BLaER1 (cell line): ENCODE measurements around the gene SLC6A17.

Experiments used
- H3K27ac ChIP-seq: shearing (Covaris generic); formaldehyde crosslinking; 2 replicates; pipeline ENCODE4 v1.8.1; 2022
- H3K27me3 ChIP-seq: shearing (Covaris generic); formaldehyde crosslinking; 2 replicates; pipeline ENCODE4 v1.8.1; 2022
- H3K36me3 ChIP-seq: shearing (Covaris generic); formaldehyde crosslinking; 2 replicates; pipeline ENCODE4 v1.8.1; 2022
- H3K4me1 ChIP-seq: shearing (Covaris generic); formaldehyde crosslinking; 2 replicates; pipeline ENCODE4 v1.8.1; 2022
- H3K4me2 ChIP-seq: shearing (Covaris generic); formaldehyde crosslinking; 2 replicates; pipeline ENCODE4 v1.8.1; 2022
- H3K4me3 ChIP-seq: shearing (Covaris generic); formaldehyde crosslinking; 2 replicates; pipeline ENCODE4 v1.8.1; 2022
- H3K9ac ChIP-seq: shearing (Covaris generic); formaldehyde crosslinking; 2 replicates; pipeline ENCODE4 v1.8.1; 2022
- H3K9me3 ChIP-seq: shearing (Covaris generic); formaldehyde crosslinking; 2 replicates; pipeline ENCODE4 v1.8.1; 2022
- H4K20me1 ChIP-seq: shearing (Covaris generic); formaldehyde crosslinking; 2 replicates; pipeline ENCODE4 v1.8.1; 2022
- Cebpa-rat ChIP-seq: shearing (Covaris generic); IDR thresholded peaks from 2 replicates; pipeline ENCODE4 v1.8.1; 2022

SLC6A17 gene

GRCh38 chr1:110150330-110151174 lies at the start of gene SLC6A17:
Gene SLC6A17 (plus strand): TSS chr1:110150494. CDS start chr1:110166930, 16,436 bp downstream.
- no peak for TF ChIP-seq Cebpa-rat
- Histone ChIP-seq H3K27ac (no peak within 1 kb of the TSS), H3K27me3 (peaks cover 88% of the 10 kb centered on the region), H4K20me1 (peaks cover 25% of the 10 kb centered on the region), H3K36me3 (no peaks in the 10 kb centered on the region), H3K4me2 (peak within 1 kb of the TSS; percentile 57), H3K4me1 (peaks cover 13% of the 10 kb centered on the region; the same call in 1 of the 2 replicates), H3K9ac (no peak within 1 kb of the TSS), H3K9me3 (no peaks in the 10 kb centered on the region; the same call in 1 of the 2 replicates), H3K4me3 (peak within 1 kb of the TSS; percentile 50)

GRCh38 chr1:110102081-110102480 lies 48.2 kb upstream of the SLC6A17 start:
- H3K27ac ChIP-seq, result peak overlapping the region; percentile 92
- no peak for TF ChIP-seq Cebpa-rat
- H3K27me3 ChIP-seq, result no peaks in the 10 kb centered on the region
- no peaks in the 10 kb centered on the region for H4K20me1 ChIP-seq
- H3K9me3 ChIP-seq, result no peaks in the 10 kb centered on the region
- H3K4me2 ChIP-seq, result peak overlapping the region; percentile 92
- H3K9ac ChIP-seq, result peak overlapping the region; percentile 69
- no peaks in the 10 kb centered on the region for H3K36me3 ChIP-seq
- peak overlapping the region; percentile 50; the same call in 1 of the 2 replicates for H3K4me3 ChIP-seq
- H3K4me1 ChIP-seq, result peaks cover 86% of the 10 kb centered on the region

- TF ChIP-seq Cebpa-rat, result no peak
- Histone ChIP-seq H3K9ac (peak overlapping the region; percentile 22; the same call in 1 of the 2 replicates), H3K4me3 (no peak overlapping the region), H3K27me3 (no peaks in the 10 kb centered on the region), H3K27ac (peak overlapping the region; percentile 92), H3K9me3 (no peaks in the 10 kb centered on the region), H3K36me3 (no peaks in the 10 kb centered on the region), H3K4me2 (peak overlapping the region; percentile 92), H4K20me1 (no peaks in the 10 kb centered on the region), H3K4me1 (peaks cover 54% of the 10 kb centered on the region)
These were observed 44.0 kb upstream of the SLC6A17 start for GRCh38 chr1:110106013-110106941.

GRCh38 chr1:110107867-110108469 lies 42.3 kb upstream of the SLC6A17 start:
- no peak overlapping the region for H3K27ac ChIP-seq
- no peak overlapping the region for H3K9ac ChIP-seq
- H3K27me3 ChIP-seq, result no peaks in the 10 kb centered on the region
- no peak for TF ChIP-seq Cebpa-rat
- H3K36me3 ChIP-seq, result no peaks in the 10 kb centered on the region
- no peak overlapping the region for H3K4me2 ChIP-seq
- H4K20me1 ChIP-seq, result no peaks in the 10 kb centered on the region
- H3K9me3 ChIP-seq, result no peaks in the 10 kb centered on the region
- H3K4me1 ChIP-seq, result peaks cover 37% of the 10 kb centered on the region
- H3K4me3 ChIP-seq, result no peak overlapping the region

- H3K27me3 ChIP-seq, result no peaks in the 10 kb centered on the region
- peaks cover 6% of the 10 kb centered on the region for H3K4me1 ChIP-seq
- no peaks in the 10 kb centered on the region for H3K36me3 ChIP-seq
- no peaks in the 10 kb centered on the region for H3K9me3 ChIP-seq
- TF ChIP-seq Cebpa-rat, result no peak
- H3K9ac ChIP-seq, result no peak overlapping the region
- H4K20me1 ChIP-seq, result no peaks in the 10 kb centered on the region
- no peak overlapping the region for H3K4me3 ChIP-seq
- H3K4me2 ChIP-seq, result no peak overlapping the region
- no peak overlapping the region for H3K27ac ChIP-seq
These were observed 39.2 kb upstream of the SLC6A17 start for GRCh38 chr1:110111081-110111480.

GRCh38 chr1:110112143-110112542 lies 38.2 kb upstream of the SLC6A17 start, which contains the start of gene UBL4B:
Gene UBL4B (plus strand): TSS chr1:110112443. CDS start chr1:110112535, 92 bp downstream.
- H3K9me3 ChIP-seq, result no peaks in the 10 kb centered on the region
- H3K9ac ChIP-seq, result no peak within 1 kb of the TSS
- H3K4me3 ChIP-seq, result no peak within 1 kb of the TSS
- no peaks in the 10 kb centered on the region for H3K27me3 ChIP-seq
- H3K4me1 ChIP-seq, result no peaks in the 10 kb centered on the region
- no peak within 1 kb of the TSS for H3K27ac ChIP-seq
- TF ChIP-seq Cebpa-rat, result no peak
- no peaks in the 10 kb centered on the region for H3K36me3 ChIP-seq
- H4K20me1 ChIP-seq, result no peaks in the 10 kb centered on the region
- H3K4me2 ChIP-seq, result no peak within 1 kb of the TSS; the same call in 1 of the 2 replicates

- no peaks in the 10 kb centered on the region for H3K4me1 ChIP-seq
- no peaks in the 10 kb centered on the region for H3K27me3 ChIP-seq
- H4K20me1 ChIP-seq, result no peaks in the 10 kb centered on the region
- H3K4me2 ChIP-seq, result no peak overlapping the region
- H3K9me3 ChIP-seq, result no peaks in the 10 kb centered on the region
- no peaks in the 10 kb centered on the region for H3K36me3 ChIP-seq
- no peak overlapping the region for H3K9ac ChIP-seq
- no peak overlapping the region for H3K4me3 ChIP-seq
- no peak for TF ChIP-seq Cebpa-rat
- H3K27ac ChIP-seq, result no peak overlapping the region
These were observed 37.6 kb upstream of the SLC6A17 start for GRCh38 chr1:110112656-110113055.

- no peak overlapping the region; the same call in 1 of the 2 replicates for H3K4me2 ChIP-seq
- no peak for TF ChIP-seq Cebpa-rat
- no peaks in the 10 kb centered on the region for H4K20me1 ChIP-seq
- H3K9ac ChIP-seq, result no peak overlapping the region
- no peaks in the 10 kb centered on the region for H3K27me3 ChIP-seq
- no peaks in the 10 kb centered on the region for H3K9me3 ChIP-seq
- H3K36me3 ChIP-seq, result no peaks in the 10 kb centered on the region
- no peaks in the 10 kb centered on the region for H3K4me1 ChIP-seq
- H3K4me3 ChIP-seq, result no peak overlapping the region
- H3K27ac ChIP-seq, result no peak overlapping the region
These were observed 36.7 kb upstream of the SLC6A17 start for GRCh38 chr1:110113551-110113950.

- H3K36me3 ChIP-seq, result no peaks in the 10 kb centered on the region
- no peak overlapping the region for H3K4me3 ChIP-seq
- H3K4me1 ChIP-seq, result no peaks in the 10 kb centered on the region
- TF ChIP-seq Cebpa-rat, result no peak
- no peaks in the 10 kb centered on the region for H4K20me1 ChIP-seq
- no peak overlapping the region for H3K9ac ChIP-seq
- H3K27me3 ChIP-seq, result no peaks in the 10 kb centered on the region
- no peak overlapping the region for H3K4me2 ChIP-seq
- no peak overlapping the region for H3K27ac ChIP-seq
- no peaks in the 10 kb centered on the region for H3K9me3 ChIP-seq
These were observed 36.1 kb upstream of the SLC6A17 start for GRCh38 chr1:110114173-110114572.
